HG03139 (cell line): ENCODE data around the gene AUH.

Source experiments
- ATAC-seq: cut with Tn5 transposase; IDR thresholded peaks from one replicate; pipeline ENCODE4 v1.9.1; 2021; ENCODE audit not compliant: unreplicated experiment

AUH gene

GRCh38 chr9:91298311-91298710, 63.4 kb downstream of the AUH start:
- no peak for ATAC-seq

- no peak for ATAC-seq
These were observed 64.4 kb downstream of the AUH start for GRCh38 chr9:91297306-91297705.

- no peak for ATAC-seq
These were observed 65.4 kb downstream of the AUH start for GRCh38 chr9:91296354-91296753.

DNA sequence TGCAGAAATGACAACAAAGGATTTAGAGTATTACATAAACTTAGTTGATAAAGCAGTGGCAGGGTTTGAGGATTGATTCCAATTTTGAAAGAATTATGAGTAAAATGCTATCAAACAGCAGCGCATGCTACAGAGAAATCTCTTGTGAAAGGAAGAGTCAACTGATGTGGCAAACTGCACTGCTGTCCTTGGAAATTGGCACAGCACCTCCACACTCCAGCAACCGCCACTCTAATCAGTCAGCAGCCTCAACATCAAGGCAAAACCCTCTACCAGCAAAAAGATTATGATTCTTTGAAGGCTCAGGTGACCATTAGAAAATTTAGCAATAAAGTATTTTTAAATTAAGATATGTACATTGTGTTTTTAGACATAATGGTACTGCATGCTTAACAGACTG, 66.4 kb downstream of the AUH start:
- no peak for ATAC-seq

DNA sequence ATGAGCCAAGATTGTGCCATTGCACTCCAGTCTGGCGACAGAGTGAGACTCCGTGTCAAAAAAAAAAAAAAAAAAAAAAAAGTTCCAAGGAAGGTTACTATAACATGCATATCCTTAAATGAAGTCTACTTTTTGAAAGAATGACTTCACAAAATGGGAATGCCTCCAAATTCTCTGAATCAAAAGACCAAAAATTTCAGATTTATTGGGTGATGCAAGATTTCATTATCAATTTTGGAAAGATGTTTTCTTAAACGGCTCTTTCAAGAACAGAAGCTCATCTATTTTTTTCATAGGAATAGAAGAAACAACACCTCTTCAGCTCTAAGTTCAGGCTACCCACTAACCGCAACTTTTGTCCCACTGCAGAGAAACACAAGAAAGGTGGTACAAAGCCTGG, 69.9 kb downstream of the AUH start:
- no peak for ATAC-seq

GRCh38 chr9:91289244-91289643, 72.5 kb downstream of the AUH start:
- ATAC-seq: no peak

- no peak for ATAC-seq
These were observed 75.9 kb downstream of the AUH start for GRCh38 chr9:91285729-91286353.

- no peak for ATAC-seq
These were observed 79.4 kb downstream of the AUH start for GRCh38 chr9:91282292-91282691.

DNA sequence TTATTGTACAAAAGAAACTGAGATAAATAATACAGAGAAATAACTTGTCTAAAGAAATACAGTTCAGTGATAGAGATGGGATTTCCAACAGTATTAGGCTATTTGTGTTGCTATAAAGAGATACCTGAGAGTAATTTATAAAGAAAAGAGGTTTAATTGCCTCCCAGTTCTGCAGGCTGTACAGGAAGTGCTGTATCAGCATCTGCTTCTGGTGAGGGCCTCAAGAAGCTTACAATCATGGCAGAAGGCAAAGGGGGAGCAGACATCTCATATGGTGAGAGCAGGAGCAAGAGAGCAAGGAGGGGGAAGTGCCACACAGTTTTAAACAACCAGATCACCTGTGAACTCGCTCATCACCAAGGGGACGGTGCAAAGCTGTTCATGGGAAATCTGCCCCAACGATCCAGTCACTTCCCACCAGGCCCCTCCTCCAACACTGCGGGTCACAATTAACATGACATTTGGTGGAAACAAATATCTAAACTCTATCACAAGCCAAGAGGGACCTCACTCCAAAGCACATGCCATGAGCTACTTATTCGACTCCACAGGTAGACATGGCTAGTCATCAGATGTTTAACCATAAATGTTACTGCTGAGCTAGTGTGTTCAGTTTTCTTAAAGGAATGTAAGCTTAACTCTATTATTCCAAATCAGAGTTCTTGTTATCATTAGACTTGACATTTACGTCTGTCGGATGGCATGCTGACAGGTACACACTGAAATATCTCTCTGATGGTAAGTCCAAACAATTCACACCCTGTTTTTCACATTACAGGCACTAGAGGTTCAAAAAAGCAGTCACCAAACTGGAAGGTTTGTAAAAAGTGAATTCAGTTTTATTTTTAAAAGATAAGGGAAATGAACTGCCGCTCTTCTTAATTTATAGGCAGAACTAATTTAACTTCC, 82.2 kb downstream of the AUH start:
- ATAC-seq: no peak

GRCh38 chr9:91276513-91276912, 85.2 kb downstream of the AUH start:
- no peak for ATAC-seq

GRCh38 chr9:91275655-91276054, 86.1 kb downstream of the AUH start:
- no peak for ATAC-seq

GRCh38 chr9:91274949-91275492, 86.7 kb downstream of the AUH start:
- ATAC-seq: no peak

- peak; percentile 73 for ATAC-seq
These were observed 87.7 kb downstream of the AUH start for GRCh38 chr9:91273853-91274552.

GRCh38 chr9:91271156-91271555, 90.6 kb downstream of the AUH start:
- ATAC-seq: no peak

DNA sequence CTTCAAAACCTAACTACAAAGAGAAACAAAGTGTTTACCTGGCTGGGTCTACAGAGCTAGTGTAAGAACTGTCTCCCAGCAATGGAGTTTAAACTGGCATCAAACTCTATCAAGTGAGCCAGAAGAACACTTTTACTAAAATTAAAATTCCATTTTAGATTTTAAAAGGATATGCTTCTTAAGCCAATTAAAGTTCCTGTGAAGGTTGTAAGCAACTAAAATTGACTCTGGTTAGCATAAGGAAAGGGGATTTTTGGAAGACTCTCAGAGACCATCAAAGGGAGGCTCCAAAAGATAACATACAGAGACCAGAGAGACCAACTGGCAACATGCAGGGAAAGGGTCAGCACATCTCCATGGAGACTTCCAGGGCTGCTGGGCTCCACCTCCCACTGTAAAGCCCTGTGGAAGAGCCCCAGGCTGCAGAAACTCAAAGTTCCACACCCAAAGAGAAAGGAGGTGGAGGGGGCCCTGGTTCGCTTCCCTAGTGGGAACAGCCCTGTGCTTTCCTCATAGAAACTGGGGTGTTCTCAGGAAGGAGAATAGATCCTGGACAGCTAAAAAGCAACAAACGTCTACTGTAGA, 91.7 kb downstream of the AUH start:
- ATAC-seq: no peak

DNA sequence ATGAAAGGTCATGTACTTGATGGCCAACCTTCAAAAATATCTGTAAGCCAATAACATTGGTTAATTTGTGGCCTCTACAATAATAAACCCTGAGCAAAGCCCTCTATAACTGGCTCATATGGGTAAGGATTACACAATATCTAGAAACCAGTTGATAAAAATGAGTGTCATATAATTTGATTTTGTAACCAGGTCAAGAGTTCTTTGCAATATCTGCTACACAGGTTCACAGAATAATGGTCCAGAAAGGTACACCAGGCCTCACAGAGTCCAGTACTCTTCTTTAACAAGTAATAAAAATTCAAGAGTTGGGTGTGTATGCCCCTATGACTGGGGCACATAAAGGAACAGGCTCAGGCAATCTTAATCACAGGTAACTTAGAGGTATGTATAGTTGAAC, 95.3 kb downstream of the AUH start:
- no peak for ATAC-seq

- no peak for ATAC-seq
These were observed 96.2 kb downstream of the AUH start for GRCh38 chr9:91265514-91265913.

DNA sequence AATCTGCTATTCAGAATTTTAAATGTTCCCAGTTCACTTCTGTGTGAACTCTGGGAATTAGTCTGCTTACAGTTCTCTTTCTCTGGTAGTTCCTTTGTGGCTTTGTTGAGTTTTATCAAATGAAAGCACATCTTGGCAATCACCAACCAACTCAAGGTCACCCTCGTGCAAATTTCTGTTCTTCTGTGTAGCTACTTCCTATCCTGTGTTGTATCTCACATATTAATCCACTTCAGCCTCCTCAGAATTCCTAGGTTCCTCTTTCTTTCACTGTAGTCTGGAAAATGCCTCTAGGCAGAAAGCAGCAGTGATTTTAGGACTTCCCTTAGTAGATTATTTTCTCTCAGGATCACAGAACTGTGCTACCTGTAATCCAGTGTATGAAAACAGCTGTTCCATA, 100.3 kb downstream of the AUH start:
- no peak for ATAC-seq

GRCh38 chr9:91259162-91259561, 102.6 kb downstream of the AUH start:
- ATAC-seq: no peak

GRCh38 chr9:91258451-91258850, 103.3 kb downstream of the AUH start:
- ATAC-seq: no peak

- no peak for ATAC-seq
These were observed 105.5 kb downstream of the AUH start for GRCh38 chr9:91256235-91256634.
